ENCODE data around the gene CTNNBIP1.

GRCh38 chr1:9922342-9922741 is 12.3 kb upstream of the CTNNBIP1 start:
- TF ChIP-seq POLR2AphosphoS5 (IDR thresholded peaks at IDR 0.05; ENCODE audit: insufficient read depth, low read depth, low read length), result no peak
- no peak for TF ChIP-seq CTCF (IDR thresholded peaks at IDR 0.05; ENCODE audit: extremely low read depth in 1 of 2, insufficient read depth in 1 of 2, low read depth in 1 of 2, low read length in 2 of 2)
- no peak for TF ChIP-seq POLR2A (IDR thresholded peaks at IDR 0.05; ENCODE audit: low read depth, low read length)
- TF ChIP-seq JUN (IDR thresholded peaks at IDR 0.05; ENCODE audit: borderline replicate concordance, insufficient read depth, insufficient read length, low read depth), result no peak
- no peak for TF ChIP-seq MAX (IDR thresholded peaks at IDR 0.05; ENCODE audit: insufficient read depth, insufficient read length)
- no peak for TF ChIP-seq MYC (IDR thresholded peaks at IDR 0.05; ENCODE audit: low read depth, low read length)
